GM12878 (cell line): ENCODE data around the gene STRADB.

Experiments
- LARP7 ChIP-seq: fragments of 450-650 bp; IDR thresholded peaks from 2 replicates; pipeline ENCODE4 v1.6.1; 2017; ENCODE audit warnings: mild to moderate bottlenecking
- NR2C2 ChIP-seq: IDR thresholded peaks from 2 replicates; pipeline ENCODE4 v1.6.1; 2011; ENCODE audit warnings: borderline replicate concordance, low read depth; ENCODE audit not compliant: control insufficient read depth, insufficient read length
- POLR2A ChIP-seq: IDR thresholded peaks from 2 replicates; pipeline ENCODE4 v1.6.1; 2011; ENCODE audit warnings: low read depth, mild to moderate bottlenecking, low read length
- POLR2AphosphoS5 ChIP-seq: IDR thresholded peaks from 2 replicates; pipeline ENCODE4 v1.6.1; 2011; ENCODE audit warnings: mild to moderate bottlenecking, low read length, inconsistent platforms
- TF ChIP-seq, protein P1 (sequence below), 3 experiments: IDR thresholded peaks in 2 of 3; conservative IDR thresholded peaks in 1 of 3; 2 replicates each; pipeline ENCODE4 v1.5.1; 2011; ENCODE audit warnings: low read depth in 3 of 3, low read length in 3 of 3, mild to moderate bottlenecking in 3 of 3, control low read depth in 2 of 3, moderate library complexity in 2 of 3, inconsistent platforms in 1 of 3, mixed read lengths in 1 of 3; ENCODE audit not compliant: control insufficient read depth in 2 of 3, insufficient read depth in 1 of 3; ENCODE audit errors: extremely low read depth in 1 of 3
- TF ChIP-seq, protein P2 (sequence below): IDR thresholded peaks from 2 replicates; pipeline ENCODE4 v1.6.1; 2012; ENCODE audit warnings: mild to moderate bottlenecking, low read depth, low read length
- TF ChIP-seq, protein P3 (sequence below): fragments of 450-650 bp; formaldehyde crosslinking; IDR thresholded peaks from 2 replicates; pipeline ENCODE4 v1.4.0; 2022; ENCODE audit warnings: mild to moderate bottlenecking, moderate library complexity

DNA sequence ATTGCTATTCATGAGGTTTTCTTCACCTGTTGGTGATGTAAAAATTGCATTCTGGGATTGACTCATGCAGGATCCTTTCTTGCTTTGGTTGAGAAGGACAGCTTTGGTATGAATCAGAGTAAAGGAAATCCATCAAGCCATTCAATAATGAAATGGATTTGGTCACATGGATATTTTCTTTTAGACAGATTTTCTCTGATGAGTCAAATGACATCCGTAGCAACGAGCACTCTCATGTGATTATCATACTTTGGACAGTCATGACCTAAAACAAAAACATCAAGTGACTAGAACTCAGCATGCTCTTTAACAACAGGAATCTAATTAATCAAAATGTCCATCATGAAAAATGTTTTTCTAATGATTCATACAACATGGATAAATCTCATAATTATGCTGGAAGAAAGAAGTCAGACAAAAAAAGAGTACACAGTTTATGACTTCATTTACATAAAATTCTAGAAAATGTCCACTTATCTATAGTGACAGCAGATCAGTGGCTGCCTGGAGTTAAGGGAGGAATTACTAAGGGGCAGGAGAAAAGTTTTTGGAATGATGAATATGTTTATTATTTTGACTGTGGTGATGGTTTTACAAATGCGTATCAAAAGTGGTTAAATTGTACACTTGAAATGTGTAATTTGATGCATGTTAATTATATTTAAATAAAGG, 31.0 kb upstream of the STRADB start:
- TF ChIP-seq LARP7 (no peak), POLR2A (no peak), NR2C2 (no peak), POLR2AphosphoS5 (no peak)
- TF ChIP-seq, protein P1, sequence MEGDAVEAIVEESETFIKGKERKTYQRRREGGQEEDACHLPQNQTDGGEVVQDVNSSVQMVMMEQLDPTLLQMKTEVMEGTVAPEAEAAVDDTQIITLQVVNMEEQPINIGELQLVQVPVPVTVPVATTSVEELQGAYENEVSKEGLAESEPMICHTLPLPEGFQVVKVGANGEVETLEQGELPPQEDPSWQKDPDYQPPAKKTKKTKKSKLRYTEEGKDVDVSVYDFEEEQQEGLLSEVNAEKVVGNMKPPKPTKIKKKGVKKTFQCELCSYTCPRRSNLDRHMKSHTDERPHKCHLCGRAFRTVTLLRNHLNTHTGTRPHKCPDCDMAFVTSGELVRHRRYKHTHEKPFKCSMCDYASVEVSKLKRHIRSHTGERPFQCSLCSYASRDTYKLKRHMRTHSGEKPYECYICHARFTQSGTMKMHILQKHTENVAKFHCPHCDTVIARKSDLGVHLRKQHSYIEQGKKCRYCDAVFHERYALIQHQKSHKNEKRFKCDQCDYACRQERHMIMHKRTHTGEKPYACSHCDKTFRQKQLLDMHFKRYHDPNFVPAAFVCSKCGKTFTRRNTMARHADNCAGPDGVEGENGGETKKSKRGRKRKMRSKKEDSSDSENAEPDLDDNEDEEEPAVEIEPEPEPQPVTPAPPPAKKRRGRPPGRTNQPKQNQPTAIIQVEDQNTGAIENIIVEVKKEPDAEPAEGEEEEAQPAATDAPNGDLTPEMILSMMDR (IDR thresholded peaks at IDR 0.05 in 2 of 3, conservative IDR thresholded peaks at IDR 0.05 in 1 of 3; ENCODE audit: control insufficient read depth in 2 of 3, extremely low read depth in 1 of 3, insufficient read depth in 1 of 3, low read depth in 3 of 3, low read length in 3 of 3): no peak
- TF ChIP-seq, protein P2, sequence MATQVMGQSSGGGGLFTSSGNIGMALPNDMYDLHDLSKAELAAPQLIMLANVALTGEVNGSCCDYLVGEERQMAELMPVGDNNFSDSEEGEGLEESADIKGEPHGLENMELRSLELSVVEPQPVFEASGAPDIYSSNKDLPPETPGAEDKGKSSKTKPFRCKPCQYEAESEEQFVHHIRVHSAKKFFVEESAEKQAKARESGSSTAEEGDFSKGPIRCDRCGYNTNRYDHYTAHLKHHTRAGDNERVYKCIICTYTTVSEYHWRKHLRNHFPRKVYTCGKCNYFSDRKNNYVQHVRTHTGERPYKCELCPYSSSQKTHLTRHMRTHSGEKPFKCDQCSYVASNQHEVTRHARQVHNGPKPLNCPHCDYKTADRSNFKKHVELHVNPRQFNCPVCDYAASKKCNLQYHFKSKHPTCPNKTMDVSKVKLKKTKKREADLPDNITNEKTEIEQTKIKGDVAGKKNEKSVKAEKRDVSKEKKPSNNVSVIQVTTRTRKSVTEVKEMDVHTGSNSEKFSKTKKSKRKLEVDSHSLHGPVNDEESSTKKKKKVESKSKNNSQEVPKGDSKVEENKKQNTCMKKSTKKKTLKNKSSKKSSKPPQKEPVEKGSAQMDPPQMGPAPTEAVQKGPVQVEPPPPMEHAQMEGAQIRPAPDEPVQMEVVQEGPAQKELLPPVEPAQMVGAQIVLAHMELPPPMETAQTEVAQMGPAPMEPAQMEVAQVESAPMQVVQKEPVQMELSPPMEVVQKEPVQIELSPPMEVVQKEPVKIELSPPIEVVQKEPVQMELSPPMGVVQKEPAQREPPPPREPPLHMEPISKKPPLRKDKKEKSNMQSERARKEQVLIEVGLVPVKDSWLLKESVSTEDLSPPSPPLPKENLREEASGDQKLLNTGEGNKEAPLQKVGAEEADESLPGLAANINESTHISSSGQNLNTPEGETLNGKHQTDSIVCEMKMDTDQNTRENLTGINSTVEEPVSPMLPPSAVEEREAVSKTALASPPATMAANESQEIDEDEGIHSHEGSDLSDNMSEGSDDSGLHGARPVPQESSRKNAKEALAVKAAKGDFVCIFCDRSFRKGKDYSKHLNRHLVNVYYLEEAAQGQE: no peak
- TF ChIP-seq, protein P3, sequence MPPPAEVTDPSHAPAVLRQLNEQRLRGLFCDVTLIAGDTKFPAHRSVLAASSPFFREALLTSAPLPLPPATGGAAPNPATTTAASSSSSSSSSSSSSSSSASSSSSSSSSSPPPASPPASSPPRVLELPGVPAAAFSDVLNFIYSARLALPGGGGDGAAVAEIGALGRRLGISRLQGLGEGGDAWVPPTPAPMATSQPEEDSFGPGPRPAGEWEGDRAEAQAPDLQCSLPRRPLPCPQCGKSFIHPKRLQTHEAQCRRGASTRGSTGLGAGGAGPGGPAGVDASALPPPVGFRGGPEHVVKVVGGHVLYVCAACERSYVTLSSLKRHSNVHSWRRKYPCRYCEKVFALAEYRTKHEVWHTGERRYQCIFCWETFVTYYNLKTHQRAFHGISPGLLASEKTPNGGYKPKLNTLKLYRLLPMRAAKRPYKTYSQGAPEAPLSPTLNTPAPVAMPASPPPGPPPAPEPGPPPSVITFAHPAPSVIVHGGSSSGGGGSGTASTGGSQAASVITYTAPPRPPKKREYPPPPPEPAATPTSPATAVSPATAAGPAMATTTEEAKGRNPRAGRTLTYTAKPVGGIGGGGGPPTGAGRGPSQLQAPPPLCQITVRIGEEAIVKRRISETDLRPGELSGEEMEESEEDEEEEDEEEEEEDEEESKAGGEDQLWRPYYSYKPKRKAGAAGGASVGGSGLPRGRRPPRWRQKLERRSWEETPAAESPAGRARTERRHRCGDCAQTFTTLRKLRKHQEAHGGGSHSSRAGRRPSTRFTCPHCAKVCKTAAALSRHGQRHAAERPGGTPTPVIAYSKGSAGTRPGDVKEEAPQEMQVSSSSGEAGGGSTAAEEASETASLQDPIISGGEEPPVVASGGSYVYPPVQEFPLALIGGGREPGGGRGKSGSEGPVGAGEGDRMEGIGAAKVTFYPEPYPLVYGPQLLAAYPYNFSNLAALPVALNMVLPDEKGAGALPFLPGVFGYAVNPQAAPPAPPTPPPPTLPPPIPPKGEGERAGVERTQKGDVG (CRISPR knock-in tag): no peak
